Kidney (tissue), 14 donors: Measurements from ENCODE around the gene NPC1. TPM values are rescaled to one million over a fixed set of nuclear protein-coding genes. Genes with fewer than 3 reads are reported as not detected.

Experiments
- DNase-seq, 5 donors: peaks; one replicate each; pipeline ENCODE4 v3.0.0-alpha.2; 2013 to 2020
- FAIRE-seq: peaks from 2 replicates; lab custom pipeline; 2012; peaks lifted over from hg19 to GRCh38; lab: Jason Lieb, UNC
- H3K27ac ChIP-seq, 2 donors: one replicate each; pipeline ENCODE4 v1.7.0; 2013; ENCODE audit warnings: low read depth in 2 of 2, low read length in 2 of 2, inconsistent platforms in 1 of 2
- H3K27me3 ChIP-seq: one replicate; pipeline ENCODE4 v1.7.1; 2013; ENCODE audit warnings: low read length, inconsistent platforms; ENCODE audit not compliant: control insufficient read depth, insufficient read depth
- H3K36me3 ChIP-seq, 3 donors: one replicate each; pipeline versions ENCODE4 v1.7.0 to v1.7.1; 2013; ENCODE audit warnings: low read length in 3 of 3, control low read depth in 1 of 3, inconsistent platforms in 1 of 3; ENCODE audit not compliant: insufficient read depth in 3 of 3, control insufficient read depth in 2 of 3
- H3K4me1 ChIP-seq, 3 donors: one replicate each; pipeline versions ENCODE4 v1.7.0 to v1.7.1; 2013; ENCODE audit warnings: low read length in 3 of 3, inconsistent platforms in 1 of 3, low read depth in 1 of 3; ENCODE audit not compliant: control insufficient read depth in 2 of 3, insufficient read depth in 2 of 3
- H3K4me3 ChIP-seq, 3 donors: one replicate each; pipeline versions ENCODE4 v1.7.0 to v1.8.1; 2013; ENCODE audit warnings: low read length in 3 of 3, control low read depth in 1 of 3, inconsistent platforms in 1 of 3
- H3K9ac ChIP-seq, 3 donors: one replicate each; pipeline versions ENCODE4 v1.7.0 to v1.7.1; 2013; ENCODE audit warnings: low read length in 3 of 3, control low read depth in 1 of 3, inconsistent platforms in 1 of 3
- H3K9me3 ChIP-seq, 3 donors: one replicate each; pipeline versions ENCODE4 v1.7.0 to v1.7.1; 2013; ENCODE audit warnings: low read length in 3 of 3, control low read depth in 1 of 3, inconsistent platforms in 1 of 3; ENCODE audit not compliant: control insufficient read depth in 2 of 3, insufficient read depth in 1 of 3
- CTCF ChIP-seq: IDR thresholded peaks from 3 replicates; pipeline ENCODE4 v1.5.1; 2012; ENCODE audit warnings: mild to moderate bottlenecking, moderate library complexity, borderline replicate concordance; ENCODE audit not compliant: insufficient read depth; ENCODE audit errors: extremely low read depth
- intact Hi-C: fragments of 100-400 bp; cut with DNase I; formaldehyde crosslinking; loops from one replicate; pipeline ENCODE4 v1.11.1; 2022
- polyA plus RNA-seq: library from polyadenylated mRNA; stranded (reverse); fragments of 350-450 nt; fragmentation: Illumina TruSeq; extraction: RNeasy Lipid Tissue Mini Kit (QIAGEN cat#74804); gene quantifications from one replicate; pipeline ENCODE4 v1.2.3, GENCODE V29; 2014; ENCODE audit warnings: low read depth, low replicate concordance; ENCODE audit not compliant: insufficient read depth
- total RNA-seq: library from RNA; stranded (reverse); fragmentation: NEBNext Ultra II Directional; extraction: Animal tissue kit (Norgen Biotek cat#: 25700); gene quantifications from one replicate; pipeline ENCODE4 v1.2.1, GENCODE V29; 2021
- donor health status: control.
- donor health status: control.
- donor health status: control.
- donor health status: control.
- donor health status: control.
- donor health status: DM: yes; HTN: yes; CAD: no.
- donor health status: Normal renal cell carcinoma (clear cell type).

NPC1 gene
- total and polyA plus RNA-seq, 2 donors from 2014 or later, result 16.0 to 50.2 TPM

DNA sequence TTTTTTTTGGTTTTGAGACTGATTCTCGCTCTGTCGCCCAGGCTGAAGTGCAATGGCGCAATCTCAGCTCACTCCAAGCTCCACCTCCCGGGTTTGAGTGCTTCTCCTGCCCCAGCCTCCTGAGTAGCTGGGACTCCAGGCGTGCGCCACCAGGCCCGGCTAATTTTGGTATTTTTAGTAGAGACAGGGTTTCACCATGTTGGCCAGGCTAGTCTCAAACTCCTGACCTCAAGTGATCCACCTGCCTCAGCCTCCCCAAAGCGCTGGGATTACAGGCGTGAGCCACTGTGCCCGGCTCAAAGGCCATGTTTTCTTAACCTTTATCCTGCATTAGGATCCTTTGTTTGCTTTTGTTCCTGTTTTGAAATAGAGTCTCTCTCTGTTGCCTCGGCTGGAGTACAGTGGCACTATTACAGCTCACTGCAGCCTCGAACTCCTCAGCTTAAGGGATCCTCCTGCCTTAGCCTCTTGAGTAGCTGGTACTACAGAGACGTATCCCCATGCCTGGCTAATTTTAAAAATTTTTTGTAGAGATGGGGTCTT, 41.0 kb downstream of the NPC1 start:
- peaks cover 6 to 53% (median 32%) of the 10 kb centered on the region in 3 donors for H3K36me3 ChIP-seq
- no peak for FAIRE-seq
- H3K27ac ChIP-seq, result no peak overlapping the region

DNA sequence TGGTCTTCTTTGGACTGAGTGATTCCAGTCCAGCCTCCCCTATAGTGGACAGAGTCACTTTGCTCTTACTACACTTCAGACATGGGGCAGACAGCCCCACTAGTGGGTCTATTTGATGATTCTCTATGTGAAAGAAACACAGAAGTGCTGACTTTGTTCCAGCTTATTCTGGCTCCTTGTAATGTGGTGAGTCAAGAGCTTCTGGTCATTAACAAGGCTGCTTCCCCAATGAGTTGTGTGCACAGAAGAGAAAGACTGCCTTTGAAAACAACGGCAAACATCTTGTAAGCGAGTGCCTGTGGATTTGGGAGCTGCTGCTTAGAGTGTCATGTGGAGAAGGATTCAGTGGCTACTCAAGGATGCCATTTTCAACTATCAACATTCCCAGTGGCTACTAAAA, 43.8 kb downstream of the NPC1 start:
- Histone ChIP-seq H3K27me3 (no peaks in the 10 kb centered on the region), H3K9ac (no peak overlapping the region), H3K9me3 (no peaks in the 10 kb centered on the region), H3K27ac (no peak overlapping the region), H3K36me3 (peaks cover 6 to 70% (median 46%) of the 10 kb centered on the region in 3 donors), H3K4me3 (no peak overlapping the region), H3K4me1 (no peaks in the 10 kb centered on the region)
- DNase-seq (no peak), FAIRE-seq (no peak)
- intact Hi-C loops, result no loop called here
- no peak for TF ChIP-seq CTCF

More for the DNA sequence above, 41.0 kb downstream of the NPC1 start:
- no peak overlapping the region for H3K4me3 ChIP-seq
- DNase-seq, result no peak
- intact Hi-C loops, result no loop called here
- no peak overlapping the region for H3K9ac ChIP-seq
- H3K27me3 ChIP-seq, result no peaks in the 10 kb centered on the region
- TF ChIP-seq CTCF, result no peak
- no peaks in the 10 kb centered on the region for H3K4me1 ChIP-seq
- no peaks in the 10 kb centered on the region for H3K9me3 ChIP-seq

DNA sequence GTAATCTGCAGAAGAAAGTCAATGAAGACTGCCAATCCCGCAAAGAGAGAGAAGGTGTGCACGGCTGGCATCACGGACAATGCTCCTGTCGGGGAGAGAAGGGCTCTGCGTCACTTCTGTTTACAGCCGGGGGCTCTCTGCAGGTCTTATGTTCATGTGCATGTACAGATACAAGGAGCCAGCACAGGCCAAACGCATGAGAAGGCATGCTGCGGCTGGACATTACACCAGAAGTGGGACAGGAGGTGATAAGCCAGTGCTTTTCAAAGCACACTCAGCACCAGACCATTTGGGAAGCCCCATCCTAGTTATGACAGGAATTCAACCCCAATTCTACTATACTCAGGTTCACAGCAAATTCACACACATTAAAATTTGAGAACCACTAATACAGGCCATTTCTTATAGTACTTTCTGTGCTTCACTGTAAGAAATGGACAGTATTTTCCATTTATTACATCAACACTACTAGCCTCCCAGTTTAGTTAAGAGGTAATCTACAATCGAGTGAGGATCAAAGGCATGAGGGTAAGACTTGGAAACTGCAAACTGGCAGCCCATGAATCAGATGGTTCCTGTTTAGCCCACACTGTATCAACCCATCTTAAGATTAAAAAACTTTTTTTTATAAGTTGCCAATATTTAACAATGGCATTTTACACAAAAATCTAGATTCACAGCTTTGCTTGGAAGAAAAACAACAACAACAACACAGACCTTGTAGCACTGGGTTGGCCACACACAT, 44.8 kb downstream of the NPC1 start:
- H3K27ac ChIP-seq, result no peak overlapping the region
- FAIRE-seq (no peak), DNase-seq (no peak)
- H3K27me3 ChIP-seq, result no peaks in the 10 kb centered on the region
- H3K4me1 ChIP-seq, result no peaks in the 10 kb centered on the region
- H3K9ac ChIP-seq, result no peak overlapping the region
- peaks cover 6 to 73% (median 54%) of the 10 kb centered on the region in 3 donors for H3K36me3 ChIP-seq
- H3K9me3 ChIP-seq, result no peaks in the 10 kb centered on the region
- no peak for TF ChIP-seq CTCF
- H3K4me3 ChIP-seq, result no peak overlapping the region
- intact Hi-C loops, result no loop called here
